HepG2 (cell line): ENCODE measurements around the gene ADPRM. TPM values are rescaled to one million over a fixed set of nuclear protein-coding genes. Genes with fewer than 3 reads are reported as not detected.

ENCODE experiments used
- ARNTL ChIP-seq: sonication (generic); formaldehyde crosslinking; IDR thresholded peaks from 2 replicates; pipeline ENCODE4 v1.4.0; 2020; ENCODE audit warnings: mild to moderate bottlenecking, missing genetic modification reagents
- CREB1 ChIP-seq, 2 experiments: fragments of 450-650 bp in 1 of 2; IDR thresholded peaks; 2 replicates each; pipeline ENCODE4 v1.6.1; 2016 to 2017; ENCODE audit warnings: control low read depth in 1 of 2, mild to moderate bottlenecking in 1 of 2, missing compliant biosample characterization in 1 of 2, missing genetic modification characterization in 1 of 2
- ELF1 ChIP-seq: sonication (generic); formaldehyde crosslinking; IDR thresholded peaks from 2 replicates; pipeline ENCODE4 v1.4.0; 2020; ENCODE audit warnings: missing genetic modification reagents
- HBP1 ChIP-seq: IDR thresholded peaks from 2 replicates; pipeline ENCODE4 v1.6.1; 2016; ENCODE audit warnings: low read depth, control low read depth
- HMG20A ChIP-seq: IDR thresholded peaks from 2 replicates; pipeline ENCODE4 v1.6.1; 2016; ENCODE audit warnings: borderline replicate concordance
- HNF1A ChIP-seq, 2 experiments: sonication (generic) in 1 of 2; formaldehyde crosslinking in 1 of 2; IDR thresholded peaks; 2 replicates each; pipeline versions ENCODE4 v1.4.0 to v1.6.1; 2016 to 2020; ENCODE audit warnings: borderline replicate concordance in 1 of 2, low read depth in 1 of 2, mild to moderate bottlenecking in 1 of 2, missing genetic modification reagents in 1 of 2
- HOXA3 ChIP-seq: sonication (generic); formaldehyde crosslinking; IDR thresholded peaks from 2 replicates; pipeline ENCODE4 v1.5.0; 2020; ENCODE audit warnings: missing genetic modification reagents
- IRF1 ChIP-seq: sonication (generic); formaldehyde crosslinking; IDR thresholded peaks from 2 replicates; pipeline ENCODE4 v1.4.0; 2020; ENCODE audit warnings: low read depth, mild to moderate bottlenecking, missing genetic modification reagents
- KDM2A ChIP-seq: sonication (generic); formaldehyde crosslinking; IDR thresholded peaks from 2 replicates; pipeline ENCODE4 v1.4.0; 2020; ENCODE audit warnings: low read depth, missing genetic modification reagents, borderline replicate concordance
- KLF15 ChIP-seq: sonication (generic); formaldehyde crosslinking; IDR thresholded peaks from 2 replicates; pipeline ENCODE4 v1.8.1; 2023; ENCODE audit warnings: borderline replicate concordance, mild to moderate bottlenecking, inconsistent platforms, missing genetic modification reagents, mixed read lengths
- NFIB ChIP-seq: sonication (generic); formaldehyde crosslinking; IDR thresholded peaks from 2 replicates; pipeline ENCODE4 v1.9.0; 2021; ENCODE audit warnings: missing genetic modification reagents, mild to moderate bottlenecking, borderline replicate concordance
- YEATS2 ChIP-seq: sonication (generic); formaldehyde crosslinking; IDR thresholded peaks from 2 replicates; pipeline ENCODE4 v1.4.0; 2020; ENCODE audit warnings: missing genetic modification reagents, borderline replicate concordance
- ZBTB10 ChIP-seq: sonication (generic); formaldehyde crosslinking; IDR thresholded peaks from 2 replicates; pipeline ENCODE4 v1.4.0; 2020; ENCODE audit warnings: missing genetic modification reagents, borderline replicate concordance
- ZFAT ChIP-seq: sonication (generic); formaldehyde crosslinking; conservative IDR thresholded peaks from 2 replicates; pipeline ENCODE4 v1.8.1; 2023; ENCODE audit warnings: missing genetic modification reagents, inconsistent platforms
- ZNF225 ChIP-seq: sonication (generic); formaldehyde crosslinking; IDR thresholded peaks from 2 replicates; pipeline ENCODE4 v1.4.0; 2020; ENCODE audit warnings: mild to moderate bottlenecking, missing genetic modification reagents
- ZNF256 ChIP-seq: sonication (generic); formaldehyde crosslinking; conservative IDR thresholded peaks from 2 replicates; pipeline ENCODE4 v1.4.0; 2020; ENCODE audit warnings: missing genetic modification reagents
- ZNF558 ChIP-seq: sonication (generic); formaldehyde crosslinking; IDR thresholded peaks from 2 replicates; pipeline ENCODE4 v1.9.0; 2022; ENCODE audit warnings: mild to moderate bottlenecking, missing genetic modification reagents, borderline replicate concordance
- polyA plus RNA-seq, 8 experiments: library from polyadenylated mRNA; depleted of rRNA in 3 of 8; stranded (reverse) in 7 of 8; unstranded in 1 of 8; fragments of >200 nt; fragmentation: Illumina TruSeq in 4 of 8; extraction: Trizol in 4 of 8; gene quantifications; 2 replicates each; pipeline versions ENCODE4 v1.2.1 to v1.2.3, GENCODE V29; 2011 to 2016; ENCODE audit warnings: low read depth in 4 of 8, missing spikeins in 1 of 8, mixed read lengths in 1 of 8; ENCODE audit not compliant: insufficient read depth in 1 of 8
- total RNA-seq, 5 experiments: library from RNA; depleted of rRNA; stranded (reverse); fragments of >200 nt; fragmentation: Illumina TruSeq; extraction: Trizol; gene quantifications; 2 replicates each; pipeline ENCODE4 v1.2.3, GENCODE V29; 2016; ENCODE audit warnings: low read depth in 1 of 5

The ADPRM gene
- total and polyA plus RNA-seq, 2 of the 13 experiments (the other 11 are each of a cell fraction or from before 2014, with no cell fraction given): 5.6 to 10.8 TPM

GRCh38 chr17:10697092-10698081, at the start of gene ADPRM, which contains the start of gene SCO1 (continued):
- TF ChIP-seq ARNTL (CRISPR knock-in tag) (peak; percentile 54; the same call in 1 of the 2 replicates), KLF15 (CRISPR knock-in tag) (0 out of 2 replicates have a peak, but pooled peaks have one; percentile 36), KDM2A (peak; percentile 86), HOXA3 (CRISPR knock-in tag) (peak; percentile 75), ZFAT (no peak; the same call in none of the 2 replicates), HNF1A (IDR thresholded peaks at IDR 0.05; ENCODE audit: low read depth) (no peak), HNF1A (CRISPR knock-in tag; IDR thresholded peaks at IDR 0.05; ENCODE audit: borderline replicate concordance) (no peak; the same call in 1 of the 2 replicates), HBP1 (CRISPR knock-in tag) (peak; percentile 48; the same call in 1 of the 2 replicates), ZBTB10 (no peak; the same call in none of the 2 replicates), ZNF558 (CRISPR knock-in tag) (peak; percentile 71; the same call in 1 of the 2 replicates), ELF1 (CRISPR knock-in tag) (peak; percentile 93), ZNF225 (CRISPR knock-in tag) (peak; percentile 61; the same call in 1 of the 2 replicates), IRF1 (no peak), YEATS2 (CRISPR knock-in tag) (peak; percentile 96), ZNF256 (CRISPR knock-in tag) (peak; percentile 74; the same call in 1 of the 2 replicates), CREB1 (IDR thresholded peaks at IDR 0.05) (peak; percentile 40; the same call in 1 of the 2 replicates), CREB1 (CRISPR knock-in tag; IDR thresholded peaks at IDR 0.05) (no peak), HMG20A (CRISPR knock-in tag) (no peak), NFIB (no peak)
